ENCODE results near the gene PRKD3. TPM values are rescaled to one million over a fixed set of nuclear protein-coding genes. Genes with fewer than 3 reads are reported as not detected.

Gene PRKD3
- total and polyA plus RNA-seq, 2 donors (not counting 1 experiment from before 2014, with no cell fraction given) = 28.9 to 82.2 TPM

DNA sequence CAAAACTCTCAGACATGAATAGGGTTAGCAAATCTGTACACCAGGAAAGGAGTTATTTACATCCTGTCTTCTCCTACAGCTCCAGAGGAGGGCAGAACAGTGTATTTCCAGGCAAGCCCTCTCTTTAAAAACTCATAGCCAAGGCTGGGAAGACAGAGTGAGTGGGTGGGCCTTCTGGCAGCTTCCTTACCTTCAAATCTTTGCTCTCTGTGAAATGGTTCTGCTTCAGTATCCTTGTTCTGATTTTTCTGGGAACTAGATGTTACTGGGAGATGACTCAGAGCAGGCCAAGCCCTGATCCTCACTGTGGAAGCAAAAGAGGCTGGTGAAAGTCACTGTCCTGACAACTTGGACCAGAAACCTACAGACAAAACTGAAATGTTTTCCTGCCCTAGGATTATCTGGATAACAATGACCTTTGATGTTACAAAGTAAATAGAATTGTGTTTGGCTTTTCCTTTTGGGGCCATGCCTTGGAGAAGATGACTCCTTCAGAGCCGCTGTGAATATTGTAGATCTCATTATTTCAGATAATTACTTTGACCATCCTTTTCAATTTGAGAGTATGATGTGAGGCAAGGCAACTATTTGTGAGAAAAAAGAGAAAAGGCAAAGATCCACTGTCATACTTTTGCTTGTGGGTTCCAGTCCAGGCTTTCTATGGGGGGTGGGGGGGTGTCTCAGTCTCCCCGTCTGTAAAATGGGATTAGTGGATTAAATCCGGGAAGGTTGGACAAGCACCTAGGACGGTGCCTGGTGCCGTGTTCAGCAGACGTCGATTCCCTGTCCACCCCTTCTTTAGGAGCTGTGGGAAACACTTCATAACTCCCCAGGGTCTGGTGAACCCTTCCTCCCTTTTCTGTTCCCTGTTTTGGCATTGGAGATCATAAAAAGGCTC is 19.2 kb upstream of the PRKD3 start:
- H3K9ac ChIP-seq (ENCODE audit: low read length) = peak overlapping the region; percentile 77
- H3K27ac Mint-ChIP-seq = peak overlapping the region; percentile 43
- TF ChIP-seq EZH2 (IDR thresholded peaks at IDR 0.05; ENCODE audit: borderline replicate concordance, insufficient read depth, low read depth, low read length, poor library complexity, severe bottlenecking) = no peak
- TF ChIP-seq, protein P1, sequence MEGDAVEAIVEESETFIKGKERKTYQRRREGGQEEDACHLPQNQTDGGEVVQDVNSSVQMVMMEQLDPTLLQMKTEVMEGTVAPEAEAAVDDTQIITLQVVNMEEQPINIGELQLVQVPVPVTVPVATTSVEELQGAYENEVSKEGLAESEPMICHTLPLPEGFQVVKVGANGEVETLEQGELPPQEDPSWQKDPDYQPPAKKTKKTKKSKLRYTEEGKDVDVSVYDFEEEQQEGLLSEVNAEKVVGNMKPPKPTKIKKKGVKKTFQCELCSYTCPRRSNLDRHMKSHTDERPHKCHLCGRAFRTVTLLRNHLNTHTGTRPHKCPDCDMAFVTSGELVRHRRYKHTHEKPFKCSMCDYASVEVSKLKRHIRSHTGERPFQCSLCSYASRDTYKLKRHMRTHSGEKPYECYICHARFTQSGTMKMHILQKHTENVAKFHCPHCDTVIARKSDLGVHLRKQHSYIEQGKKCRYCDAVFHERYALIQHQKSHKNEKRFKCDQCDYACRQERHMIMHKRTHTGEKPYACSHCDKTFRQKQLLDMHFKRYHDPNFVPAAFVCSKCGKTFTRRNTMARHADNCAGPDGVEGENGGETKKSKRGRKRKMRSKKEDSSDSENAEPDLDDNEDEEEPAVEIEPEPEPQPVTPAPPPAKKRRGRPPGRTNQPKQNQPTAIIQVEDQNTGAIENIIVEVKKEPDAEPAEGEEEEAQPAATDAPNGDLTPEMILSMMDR (IDR thresholded peaks at IDR 0.05) = no peak
- H3K4me3 Mint-ChIP-seq = peak overlapping the region; percentile 91
- peaks cover 0 to 4% (median under 1%) of the 10 kb centered on the region in 4 experiments for H3K27me3 ChIP-seq (replicated peaks in 1 of 4; ENCODE audit: control extremely low read depth in 1 of 4, control insufficient read depth in 3 of 4, insufficient read depth in 4 of 4, low read length in 3 of 4)
- H2AFZ ChIP-seq (ENCODE audit: insufficient read depth, low read depth, low read length, poor library complexity, severe bottlenecking) = peak overlapping the region; percentile 80
- 89% methylated on average over 6 of the region's 7 CpGs for WGBS (ENCODE audit: insufficient coverage)
- peaks cover 5% of the 10 kb centered on the region for H3K27me3 Mint-ChIP-seq
- POLR2A ChIA-PET = interaction anchor here (0.6 to 1.0 kb wide), 2 partner anchors 9 to 19 kb away, joined by 3 to 4 read pairs; partner anchors contain the start of gene PRKD3
- DNase-seq = peak; percentile 21
- CTCF ChIA-PET = interaction anchor here (0.7 to 2.1 kb wide), 6 partner anchors 9 to 489 kb away, joined by 3 to 9 read pairs (median 4); no protein-coding TSS in a partner anchor
- H3K4me3 ChIP-seq (ENCODE audit: control extremely low read depth in 1 of 5, extremely low read depth in 1 of 5, insufficient read depth in 1 of 5, low read depth in 2 of 5, low read length in 4 of 5) = peak overlapping the region in 4 of 5 experiments; percentile 50 to 79 (median 64)
- no peaks in the 10 kb centered on the region for H4K20me1 ChIP-seq (ENCODE audit: control insufficient read depth, insufficient read depth, low read length, poor library complexity, severe bottlenecking)
- ATAC-seq (ENCODE audit: low read depth) = no peak
- intact Hi-C loops (cut with micrococcal nuclease) = loop anchor here (2.0 to 5.0 kb wide), 2 partner anchors 17 to 34 kb away; no protein-coding TSS in a partner anchor
- no peaks in the 10 kb centered on the region for H3K9me3 ChIP-seq (ENCODE audit: control extremely low read depth in 1 of 3, control insufficient read depth in 2 of 3, insufficient read depth in 1 of 3, low read length in 2 of 3)
- peak overlapping the region in 1 of 2 donors; percentile 58 for H3K27ac ChIP-seq (ENCODE audit: low read length in 2 of 2)
- peaks cover 20% of the 10 kb centered on the region for H3K4me1 Mint-ChIP-seq
- H3K9me3 Mint-ChIP-seq (ENCODE audit: insufficient read depth) = no peaks in the 10 kb centered on the region
- H3K36me3 ChIP-seq (replicated peaks in 1 of 2; ENCODE audit: control extremely low read depth in 1 of 2, control insufficient read depth in 1 of 2, extremely low read depth in 1 of 2, insufficient read depth in 2 of 2, low read length in 1 of 2) = no peaks in the 10 kb centered on the region
- H3K4me1 ChIP-seq (ENCODE audit: control insufficient read depth in 2 of 2, insufficient read depth in 2 of 2, low read length in 2 of 2) = peaks cover 14 to 16% of the 10 kb centered on the region in 2 donors
- H3K79me2 ChIP-seq (ENCODE audit: control insufficient read depth, insufficient read depth, low read length) = no peaks in the 10 kb centered on the region
- peak overlapping the region; percentile 97 for H3K4me2 ChIP-seq (replicated peaks; ENCODE audit: low read depth, low read length, poor library complexity, severe bottlenecking)

Data from B cell (primary cell).